Neuronal stem cell (in vitro differentiated cells): Measurements from ENCODE around the gene GGT6.

Experiments
- DNase-seq: peaks from one replicate; pipeline ENCODE4 v3.0.0-alpha.2; 2013; ENCODE audit warnings: low spot score
- H2AFZ ChIP-seq: one replicate; pipeline ENCODE4 v1.6.1; 2013; ENCODE audit warnings: mild to moderate bottlenecking, low read length, inconsistent platforms
- H2AK5ac ChIP-seq: 2 replicates; pipeline ENCODE4 v1.6.1; 2013; ENCODE audit warnings: low read depth, mild to moderate bottlenecking, inconsistent platforms, low read length, moderate library complexity, mixed read lengths
- H2BK120ac ChIP-seq: 2 replicates; pipeline ENCODE4 v1.6.1; 2013; ENCODE audit warnings: low read depth, mild to moderate bottlenecking, inconsistent platforms, low read length, moderate library complexity, mixed read lengths
- H2BK12ac ChIP-seq: one replicate; pipeline ENCODE4 v1.6.1; 2013; ENCODE audit warnings: low read length, inconsistent platforms
- H2BK15ac ChIP-seq: 2 replicates; pipeline ENCODE4 v1.6.1; 2013; ENCODE audit warnings: mild to moderate bottlenecking, low read length, inconsistent platforms, mixed read lengths
- H2BK5ac ChIP-seq: one replicate; pipeline ENCODE4 v1.6.1; 2013; ENCODE audit warnings: inconsistent platforms, mild to moderate bottlenecking, low read length, moderate library complexity
- H3K14ac ChIP-seq: one replicate; pipeline ENCODE4 v1.6.1; 2013; ENCODE audit warnings: low read length, inconsistent platforms
- H3K18ac ChIP-seq: 2 replicates; pipeline ENCODE4 v1.6.1; 2013; ENCODE audit warnings: low read length, inconsistent platforms
- H3K23ac ChIP-seq: 2 replicates; pipeline ENCODE4 v1.6.1; 2013; ENCODE audit warnings: low read depth, mild to moderate bottlenecking, mixed read lengths, low read length, inconsistent platforms; ENCODE audit not compliant: poor library complexity
- H3K27ac ChIP-seq: replicated peaks from 3 replicates; pipeline ENCODE4 v1.5.1; 2013; ENCODE audit warnings: low read length, inconsistent platforms
- H3K27me3 ChIP-seq, 3 experiments: 2 replicates each; pipeline ENCODE4 v1.6.1; 2013; ENCODE audit warnings: low read length in 3 of 3, mild to moderate bottlenecking in 2 of 3, inconsistent platforms in 1 of 3, low read depth in 1 of 3, mixed read lengths in 1 of 3, moderate library complexity in 1 of 3; ENCODE audit not compliant: control insufficient read depth in 3 of 3, insufficient read depth in 3 of 3
- H3K36me3 ChIP-seq, 2 donors: replicated peaks in 1 of 2; 2 replicates each; pipeline ENCODE4 v1.6.1; 2013; ENCODE audit warnings: low read length in 2 of 2; ENCODE audit not compliant: control insufficient read depth in 2 of 2, insufficient read depth in 2 of 2
- H3K4ac ChIP-seq: 2 replicates; pipeline ENCODE4 v1.6.1; 2013; ENCODE audit warnings: inconsistent platforms, mild to moderate bottlenecking, low read length, moderate library complexity
- H3K4me1 ChIP-seq, 2 donors: 1 replicate in 1 of 2; 2 replicates in 1 of 2; pipeline ENCODE4 v1.6.1; 2013; ENCODE audit warnings: low read length in 2 of 2, low read depth in 1 of 2; ENCODE audit not compliant: control insufficient read depth in 2 of 2, insufficient read depth in 1 of 2
- H3K4me2 ChIP-seq: one replicate; pipeline ENCODE4 v1.6.1; 2013; ENCODE audit warnings: mild to moderate bottlenecking, low read length, inconsistent platforms; ENCODE audit not compliant: insufficient read depth, poor library complexity, severe bottlenecking
- H3K4me3 ChIP-seq, 2 donors: 2 replicates each; pipeline ENCODE4 v1.5.1; 2013; ENCODE audit warnings: low read length in 2 of 2, mild to moderate bottlenecking in 2 of 2, inconsistent platforms in 1 of 2, moderate library complexity in 1 of 2
- H3K79me1 ChIP-seq: one replicate; pipeline ENCODE4 v1.6.1; 2013; ENCODE audit warnings: low read depth, mild to moderate bottlenecking, inconsistent platforms, low read length, moderate library complexity
- H3K9ac ChIP-seq: one replicate; pipeline ENCODE4 v1.6.1; 2013; ENCODE audit warnings: mild to moderate bottlenecking, low read depth, low read length, inconsistent platforms; ENCODE audit not compliant: poor library complexity
- H3K9me3 ChIP-seq, 2 donors: replicated peaks in 1 of 2; 2 replicates each; pipeline versions ENCODE3 to v1.6.1; 2013; ENCODE audit warnings: low read length in 2 of 2, mild to moderate bottlenecking in 2 of 2, inconsistent platforms in 1 of 2, low read depth in 1 of 2, mixed read lengths in 1 of 2, moderate library complexity in 1 of 2; ENCODE audit not compliant: control insufficient read depth in 2 of 2, insufficient read depth in 1 of 2
- H4K8ac ChIP-seq: one replicate; pipeline ENCODE4 v1.6.1; 2013; ENCODE audit warnings: low read depth, mild to moderate bottlenecking, inconsistent platforms, low read length, moderate library complexity
- H4K91ac ChIP-seq: one replicate; pipeline ENCODE4 v1.6.1; 2013; ENCODE audit warnings: low read length, low read depth, mild to moderate bottlenecking, inconsistent platforms; ENCODE audit not compliant: poor library complexity
- WGBS, 2 donors: extraction: QIAGEN DNeasy Blood & Tissue Kit; methylation state at CpG; one replicate each; pipeline ENCODE4 v1.1.7; 2013; ENCODE audit warnings: missing lambda C conversion rate in 2 of 2, mixed read lengths in 1 of 2; ENCODE audit not compliant: insufficient read length in 2 of 2, insufficient replicate concordance in 1 of 2; ENCODE audit errors: extremely low coverage in 2 of 2; 5-methylcytosine and 5-hydroxymethylcytosine counted together

The GGT6 gene

DNA sequence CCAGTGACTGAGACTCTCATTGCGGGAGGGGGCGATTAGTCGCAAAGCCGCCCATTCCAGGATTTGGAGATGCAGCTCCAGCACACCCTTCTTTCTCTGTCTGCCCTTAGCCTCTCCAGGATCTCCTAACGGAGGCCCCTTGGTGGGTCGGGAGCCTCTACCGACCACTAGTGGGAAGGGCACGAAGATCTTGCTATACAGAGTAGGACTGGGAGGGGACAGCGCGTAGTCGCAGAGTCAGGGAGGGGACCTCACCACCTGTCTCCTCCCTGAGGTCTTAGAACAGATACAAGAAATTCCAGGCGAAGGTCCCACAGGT, 23.4 kb upstream of the GGT6 start:
- no peak for DNase-seq
- Histone ChIP-seq H3K79me1 (peaks cover 10% of the 10 kb centered on the region), H2BK120ac (no peak overlapping the region), H3K4me3 (peak overlapping the region; percentile 32 to 79), H2AK5ac (peak overlapping the region; percentile 81), H3K4me1 (peaks cover 7 to 19% of the 10 kb centered on the region in 2 donors), H4K8ac (no peak overlapping the region), H2AFZ (peak overlapping the region; percentile 90), H3K18ac (peak overlapping the region; percentile 80), H3K9me3 (peaks cover 0 to 3% of the 10 kb centered on the region in 2 donors), H3K36me3 (no peaks in the 10 kb centered on the region), H2BK15ac (peak overlapping the region; percentile 91), H4K91ac (no peak overlapping the region), H3K23ac (peak overlapping the region; percentile 44), H3K27me3 (peaks cover 4 to 88% (median 22%) of the 10 kb centered on the region in 3 experiments), H3K4ac (no peak overlapping the region), H2BK5ac (peak overlapping the region; percentile 90), H3K27ac (no peak overlapping the region), H3K14ac (no peak overlapping the region), H2BK12ac (no peak overlapping the region), H3K4me2 (peak overlapping the region; percentile 100), H3K9ac (no peak overlapping the region)
- no CpG with 5 or more reads among the region's 12 CpGs for WGBS, 2 donors

- no peak overlapping the region for H3K23ac ChIP-seq
- H3K27ac ChIP-seq = no peak overlapping the region
- peak overlapping the region; percentile 100 for H2BK15ac ChIP-seq
- H3K4me2 ChIP-seq = no peak overlapping the region
- no peak overlapping the region for H2AFZ ChIP-seq
- peak overlapping the region; percentile 99 for H2AK5ac ChIP-seq
- WGBS, 2 donors = no CpG with 5 or more reads among the region's 3 CpGs
- H3K4ac ChIP-seq = no peak overlapping the region
- no peak overlapping the region for H3K4me3 ChIP-seq
- H2BK5ac ChIP-seq = no peak overlapping the region
- peaks cover 10% of the 10 kb centered on the region for H3K79me1 ChIP-seq
- no peak overlapping the region for H2BK120ac ChIP-seq
- H4K8ac ChIP-seq = no peak overlapping the region
- no peaks in the 10 kb centered on the region for H3K36me3 ChIP-seq
- H3K4me1 ChIP-seq = peaks cover 7 to 19% of the 10 kb centered on the region in 2 donors
- H4K91ac ChIP-seq = no peak overlapping the region
- peaks cover 0 to 2% of the 10 kb centered on the region in 2 donors for H3K9me3 ChIP-seq
- no peak overlapping the region for H2BK12ac ChIP-seq
- H3K18ac ChIP-seq = peak overlapping the region; percentile 56
- peak overlapping the region; percentile 32 for H3K9ac ChIP-seq
- peaks cover 4 to 83% (median 22%) of the 10 kb centered on the region in 3 experiments for H3K27me3 ChIP-seq
- no peak for DNase-seq
- no peak overlapping the region for H3K14ac ChIP-seq
Measured at GRCh38 chr17:4583206-4583605, 22.8 kb upstream of the GGT6 start.

GRCh38 chr17:4582691-4583090, 22.3 kb upstream of the GGT6 start:
- no peak for DNase-seq
- no peaks in the 10 kb centered on the region for H3K36me3 ChIP-seq
- no peak overlapping the region for H3K23ac ChIP-seq
- no CpG with 5 or more reads among the region's 8 CpGs for WGBS, 2 donors
- H3K27me3 ChIP-seq = peaks cover 4 to 77% (median 22%) of the 10 kb centered on the region in 3 experiments
- peak overlapping the region; percentile 50 for H2BK12ac ChIP-seq
- peaks cover 10% of the 10 kb centered on the region for H3K79me1 ChIP-seq
- H3K18ac ChIP-seq = peak overlapping the region; percentile 97
- H3K4ac ChIP-seq = peak overlapping the region; percentile 28
- H4K8ac ChIP-seq = no peak overlapping the region
- no peak overlapping the region for H4K91ac ChIP-seq
- H2AK5ac ChIP-seq = peak overlapping the region; percentile 99
- H3K14ac ChIP-seq = no peak overlapping the region
- no peak overlapping the region for H3K4me2 ChIP-seq
- H2BK5ac ChIP-seq = peak overlapping the region; percentile 78
- H3K4me3 ChIP-seq = no peak overlapping the region
- no peak overlapping the region for H3K27ac ChIP-seq
- H3K9ac ChIP-seq = peak overlapping the region; percentile 32
- no peak overlapping the region for H2AFZ ChIP-seq
- H2BK120ac ChIP-seq = peak overlapping the region; percentile 47
- peak overlapping the region; percentile 100 for H2BK15ac ChIP-seq
- peaks cover 7 to 19% of the 10 kb centered on the region in 2 donors for H3K4me1 ChIP-seq
- H3K9me3 ChIP-seq = peaks cover 0 to 2% of the 10 kb centered on the region in 2 donors

GRCh38 chr17:4582101-4582501, 21.7 kb upstream of the GGT6 start:
- no peak for DNase-seq
- Histone ChIP-seq H3K27me3 (peaks cover 4 to 72% (median 22%) of the 10 kb centered on the region in 3 experiments), H2AFZ (no peak overlapping the region), H2AK5ac (peak overlapping the region; percentile 99), H2BK5ac (peak overlapping the region; percentile 78), H3K36me3 (no peaks in the 10 kb centered on the region), H2BK120ac (peak overlapping the region; percentile 54), H3K27ac (no peak overlapping the region), H3K4me2 (no peak overlapping the region), H3K9ac (peak overlapping the region; percentile 53), H3K4ac (peak overlapping the region; percentile 10), H3K4me3 (no peak overlapping the region), H3K18ac (peak overlapping the region; percentile 97), H3K79me1 (peaks cover 10% of the 10 kb centered on the region), H3K9me3 (peaks cover 0 to 2% of the 10 kb centered on the region in 2 donors), H4K91ac (peak overlapping the region; percentile 72), H3K23ac (peak overlapping the region; percentile 55), H3K4me1 (peaks cover 12 to 24% of the 10 kb centered on the region in 2 donors), H4K8ac (peak overlapping the region; percentile 82), H3K14ac (peak overlapping the region; percentile 71), H2BK15ac (peak overlapping the region; percentile 100), H2BK12ac (peak overlapping the region; percentile 84)
- WGBS, 2 donors = no CpG with 5 or more reads among the region's 7 CpGs
